AML-193 (cell line): ENCODE data around the gene ADD1.
"Not testable (repeated sequence)": the region's sequence is repeated elsewhere in the genome, so short reads cannot be mapped to it uniquely, and the experiment has no call there.

ENCODE experiments used
- DNase-seq, 2 experiments: peaks; one replicate each; lab custom pipeline; 2025; lab: John Stamatoyannopoulos, UW

ADD1 gene

DNA sequence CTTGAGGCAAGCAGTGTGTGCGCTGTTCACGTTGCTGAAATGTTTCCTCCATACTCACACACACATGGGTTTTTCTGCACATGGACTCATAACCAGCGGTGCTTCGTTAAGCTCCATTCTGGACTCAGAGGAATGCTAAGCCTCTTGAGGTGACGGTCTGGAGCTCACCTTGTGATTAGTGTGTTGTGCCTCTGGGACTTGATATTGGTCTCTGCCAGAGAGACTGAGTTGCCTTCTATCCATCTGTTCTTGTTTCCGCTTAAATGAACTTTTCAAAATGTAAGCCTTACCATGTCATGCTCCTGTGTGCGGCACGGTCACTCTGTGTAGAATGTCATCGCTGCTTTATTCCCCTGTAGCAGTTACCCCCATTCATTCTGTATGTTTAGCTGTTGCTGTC lies 42.5 kb downstream of the ADD1 start:
- no peak for DNase-seq

DNA sequence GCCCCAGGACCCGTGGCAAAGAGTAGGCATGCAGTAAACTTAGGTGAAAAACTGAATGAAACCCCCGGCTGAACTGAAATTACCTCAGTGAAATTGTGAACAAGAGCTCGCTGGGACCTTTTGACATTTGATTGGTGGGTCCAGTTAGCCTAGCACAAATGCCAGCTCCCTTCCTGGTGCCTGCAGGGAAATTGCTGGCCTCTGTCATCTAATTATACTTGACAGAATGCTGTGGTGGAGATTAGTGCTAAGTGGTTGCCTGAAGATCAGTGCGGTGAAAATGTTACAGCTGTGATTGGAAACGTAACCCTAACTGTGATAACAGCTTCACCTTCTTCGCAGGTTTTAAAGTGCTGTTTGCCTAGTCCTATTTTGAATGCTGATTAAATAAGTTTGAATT lies 43.0 kb downstream of the ADD1 start:
- DNase-seq, result no peak

DNA sequence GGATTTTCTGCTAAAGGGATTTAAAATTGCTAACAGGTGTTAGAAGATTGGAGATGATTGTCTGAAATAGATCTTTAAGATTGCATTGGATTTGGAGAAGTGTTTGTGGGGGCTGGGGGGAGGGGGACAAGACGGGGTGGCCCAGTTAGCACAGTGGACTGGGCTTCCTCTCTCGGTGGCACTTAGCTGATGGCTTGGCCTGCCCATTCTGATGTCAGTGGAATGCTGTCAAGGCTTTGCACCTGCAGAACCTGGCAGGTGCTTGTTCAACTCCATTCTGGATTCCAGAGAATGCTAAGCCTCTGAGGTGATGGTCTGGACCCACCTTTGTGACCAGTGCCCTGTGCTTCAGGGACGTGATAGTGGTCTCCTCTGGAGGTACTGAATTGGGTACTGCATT lies 43.7 kb downstream of the ADD1 start:
- DNase-seq, result no peak

DNA sequence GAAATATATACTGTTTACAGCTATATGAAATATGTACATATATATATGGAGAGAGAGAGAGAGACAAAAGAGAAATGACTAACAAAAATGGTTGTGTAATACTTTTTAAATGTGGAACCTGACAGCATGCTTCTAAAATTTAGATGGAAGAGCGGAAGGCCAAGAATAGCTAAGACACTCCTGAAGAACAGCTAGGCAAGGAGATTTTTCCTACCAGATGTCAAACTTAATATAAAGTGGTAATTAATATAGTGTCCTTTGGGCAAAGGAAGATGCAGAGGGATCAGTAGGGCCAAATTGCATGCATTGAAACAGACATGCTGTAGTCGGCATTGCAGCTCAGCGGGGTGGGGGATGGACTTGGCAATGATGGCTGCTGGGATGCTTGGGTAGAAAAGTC lies 45.2 kb downstream of the ADD1 start:
- peak; percentile 4 to 17 for DNase-seq

DNA sequence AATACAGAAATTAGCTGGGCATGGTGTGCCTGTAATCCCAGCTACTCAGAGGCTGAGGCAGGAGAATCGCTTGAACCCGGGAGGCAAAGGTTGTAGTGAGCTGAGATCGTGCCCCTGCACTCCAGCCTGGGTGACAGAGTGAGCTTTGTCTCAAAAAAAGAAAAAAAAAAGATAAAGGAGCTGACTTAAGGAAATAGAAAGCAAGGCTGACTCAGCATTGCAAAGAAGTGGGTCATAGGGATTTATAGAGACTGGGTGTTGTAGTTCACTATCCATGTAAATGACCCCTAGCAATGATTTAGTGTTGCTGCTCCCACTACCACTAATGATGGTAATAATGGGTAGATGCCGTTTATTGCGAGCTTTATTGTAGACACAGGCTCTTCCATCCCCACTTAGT lies 47.6 kb downstream of the ADD1 start:
- DNase-seq, result no peak

DNA sequence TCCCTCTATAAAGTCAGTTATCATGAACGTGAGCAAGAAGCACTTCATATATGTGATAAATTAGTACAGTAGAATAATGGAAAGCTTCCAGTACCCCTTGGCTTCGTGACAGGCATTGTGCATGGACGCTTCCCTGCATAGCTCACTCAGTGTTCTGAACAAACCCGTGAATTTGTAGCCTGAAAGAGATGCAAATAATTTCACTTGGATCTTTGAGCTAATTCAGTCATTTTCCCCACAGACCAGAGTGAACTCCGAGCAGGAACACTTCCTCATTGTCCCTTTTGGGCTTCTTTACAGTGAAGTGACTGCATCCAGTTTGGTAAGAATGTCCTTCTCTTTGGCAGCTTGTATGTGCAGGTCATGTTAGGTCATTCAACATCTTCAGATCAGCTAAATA lies 50.1 kb downstream of the ADD1 start:
- no peak for DNase-seq

DNA sequence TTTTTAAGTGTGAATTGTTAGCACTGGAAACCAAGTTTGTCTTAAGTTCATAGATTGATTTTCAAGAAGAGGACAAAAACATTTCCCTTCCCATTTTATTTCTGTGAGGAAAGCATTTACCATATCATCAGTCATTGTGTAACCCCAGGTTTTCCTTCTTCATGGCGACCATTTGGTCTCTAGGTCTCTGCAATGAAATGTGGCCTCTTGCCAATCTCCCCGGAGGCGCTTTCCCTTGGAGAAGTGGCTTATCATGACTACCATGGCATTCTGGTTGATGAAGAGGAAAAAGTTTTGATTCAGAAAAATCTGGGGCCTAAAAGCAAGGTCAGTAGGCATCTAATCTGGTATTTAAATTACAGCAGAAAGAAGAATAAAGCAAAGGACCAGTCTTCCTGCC lies 54.4 kb downstream of the ADD1 start:
- DNase-seq, result no peak

DNA sequence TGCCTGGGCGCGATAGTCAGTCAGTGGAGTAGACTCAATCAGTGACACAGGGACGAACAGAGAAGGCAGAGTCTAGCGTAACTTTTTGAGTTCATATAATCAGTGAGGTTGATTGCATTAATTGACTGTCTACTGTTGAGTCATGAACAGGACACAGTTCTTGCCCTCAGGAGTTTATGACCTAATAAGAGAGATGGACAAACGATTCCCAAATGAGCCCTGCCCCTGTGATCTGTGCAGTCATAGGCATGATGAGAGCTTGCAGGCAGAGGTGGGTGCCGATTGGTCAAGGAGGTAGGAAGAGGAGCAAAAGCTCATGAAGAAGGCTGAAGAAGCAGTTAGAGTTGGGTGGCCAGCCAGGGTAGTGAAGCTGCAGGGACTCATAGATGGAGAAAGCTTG lies 57.1 kb downstream of the ADD1 start:
- DNase-seq, result no peak

DNA sequence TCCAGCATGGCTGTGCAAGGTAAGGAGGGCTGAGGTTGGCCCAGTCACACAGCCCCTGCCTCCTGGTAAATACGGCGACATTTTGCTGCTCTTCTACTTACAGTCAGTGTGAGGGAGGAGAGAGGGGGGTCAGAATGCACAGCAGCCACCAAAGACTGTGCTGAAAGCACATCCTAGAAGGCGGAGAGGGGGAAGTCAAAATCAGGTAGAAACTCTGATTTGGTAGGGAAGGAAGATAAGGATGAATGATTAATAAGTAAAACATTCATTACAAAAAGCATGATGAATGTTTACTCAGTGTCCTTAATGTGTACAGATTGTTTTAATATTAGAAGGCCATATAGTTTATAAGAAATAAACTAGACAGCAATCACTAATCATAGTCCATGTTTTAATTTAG lies 57.5 kb downstream of the ADD1 start:
- no peak for DNase-seq

DNA sequence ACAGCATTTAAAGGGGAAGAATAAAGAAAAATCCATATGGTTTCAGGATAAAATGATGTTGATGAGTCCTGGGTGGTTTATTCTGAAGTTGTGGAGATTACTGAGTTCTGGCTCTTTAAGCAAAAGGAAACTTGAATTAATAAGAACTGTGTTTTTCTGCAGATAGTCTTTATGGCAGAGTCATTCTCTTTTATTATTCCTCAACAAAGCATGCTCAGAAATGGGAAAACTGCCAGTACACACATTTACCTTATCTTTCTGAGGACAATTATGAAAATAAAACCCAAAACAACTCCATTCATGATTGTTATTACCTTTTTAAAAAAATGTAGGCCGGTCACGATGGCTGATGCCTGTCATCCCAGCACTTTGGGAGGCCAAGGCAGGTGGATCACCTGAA lies 58.5 kb downstream of the ADD1 start:
- DNase-seq, result no peak

DNA sequence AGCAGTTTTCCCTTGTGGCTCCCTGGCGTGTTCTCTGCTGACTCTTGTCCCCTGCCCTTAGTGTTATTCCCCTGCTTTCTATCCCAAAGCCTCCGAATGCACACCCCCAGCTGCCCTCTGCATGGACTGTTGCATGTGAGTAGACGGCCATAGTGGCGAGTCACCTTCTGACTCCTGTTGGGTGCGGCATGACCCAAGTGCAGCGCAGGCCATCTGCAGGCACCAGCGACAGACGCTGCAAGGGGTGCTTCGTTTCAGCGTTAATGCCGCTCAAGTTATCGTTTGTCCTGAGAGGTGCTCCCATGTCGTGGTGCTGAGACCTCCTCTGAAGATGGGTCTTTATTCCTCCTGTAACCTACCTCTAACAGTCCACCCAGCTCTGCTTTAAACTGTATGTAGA lies 61.9 kb downstream of the ADD1 start:
- DNase-seq, result no peak

DNA sequence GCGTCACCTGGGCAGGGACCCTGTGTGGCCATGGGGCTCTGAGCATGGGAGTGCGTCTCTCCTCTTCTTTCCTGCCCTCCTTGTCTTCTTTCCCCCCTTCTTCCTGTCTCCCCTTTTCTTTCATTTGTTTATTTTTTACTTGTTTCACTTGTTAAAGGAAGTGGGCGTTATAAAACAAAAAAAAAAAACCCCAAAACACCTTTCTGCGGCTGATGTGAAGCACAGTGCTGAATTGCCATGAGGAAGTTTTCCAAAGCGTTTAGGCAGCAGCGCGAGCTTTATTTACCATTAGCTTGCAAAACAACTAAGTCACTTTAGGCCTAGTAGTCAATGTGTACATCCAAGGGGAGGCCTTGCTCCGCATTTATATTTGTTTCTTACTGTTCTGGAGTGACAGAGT lies 62.6 kb downstream of the ADD1 start:
- no peak for DNase-seq

DNA sequence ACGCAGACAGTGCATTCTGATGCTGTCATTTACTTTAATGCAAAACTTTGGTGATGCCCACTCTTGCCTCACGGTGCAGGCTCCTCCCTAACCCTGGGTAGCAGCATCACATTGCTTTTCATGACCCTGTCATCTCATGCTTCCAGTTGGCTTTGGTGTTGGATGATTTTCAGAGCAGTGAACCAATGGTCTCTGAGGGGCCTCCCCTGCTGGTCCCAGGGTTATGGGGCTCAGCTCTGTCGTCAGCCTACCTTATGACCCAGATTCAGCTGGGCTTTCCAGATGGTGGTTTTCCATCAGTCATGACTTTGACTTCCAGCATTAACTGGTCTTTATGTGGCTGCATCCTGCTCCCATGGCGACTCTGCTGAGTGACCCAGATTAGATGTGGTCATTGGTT lies 63.6 kb downstream of the ADD1 start:
- no peak for DNase-seq

DNA sequence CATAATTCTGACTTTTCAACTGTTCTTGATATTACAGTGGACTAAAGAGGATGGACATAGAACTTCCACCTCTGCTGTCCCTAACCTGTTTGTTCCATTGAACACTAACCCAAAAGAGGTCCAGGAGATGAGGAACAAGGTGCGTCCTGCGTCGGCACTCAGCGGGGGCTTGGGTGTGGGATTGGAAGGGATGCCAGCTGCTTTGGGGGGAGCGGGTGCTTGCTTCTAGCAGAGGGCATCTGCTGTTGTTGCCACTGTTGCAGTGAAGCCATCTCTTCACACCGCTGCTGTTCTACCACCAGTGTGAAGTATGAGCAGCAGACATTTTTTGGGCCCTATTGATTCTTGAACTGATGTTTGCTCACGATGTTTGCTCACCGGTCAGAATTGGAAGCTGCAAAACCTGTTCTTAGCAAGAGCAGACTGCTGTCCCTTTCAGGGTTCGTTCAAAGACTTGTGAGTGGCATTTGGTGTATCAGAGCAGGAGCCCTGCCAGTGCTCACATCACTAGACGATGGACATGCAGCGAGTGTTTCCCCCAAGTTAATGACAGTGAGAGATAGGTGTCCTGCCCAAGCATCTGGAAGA lies 64.2 kb downstream of the ADD1 start:
- no peak for DNase-seq

DNA sequence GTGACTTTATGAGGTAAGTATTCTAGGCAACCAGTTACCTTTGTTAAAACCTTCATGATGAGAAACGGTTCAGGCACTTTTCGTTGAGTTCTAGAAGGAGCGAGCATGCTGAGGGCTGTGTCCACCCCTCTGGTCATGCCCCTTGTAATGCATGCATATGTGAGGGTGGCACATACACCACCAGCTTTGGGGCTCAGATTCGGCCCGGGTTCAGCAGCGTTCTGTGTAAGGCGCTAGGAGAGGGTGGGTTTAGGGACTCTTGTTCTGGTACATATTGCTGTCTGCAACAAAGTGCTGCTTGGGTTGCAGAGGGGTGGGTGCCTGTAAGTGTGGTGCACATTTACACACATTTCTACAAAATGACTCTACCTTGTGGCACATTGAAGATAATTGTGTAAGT lies 65.0 kb downstream of the ADD1 start:
- no peak for DNase-seq

DNA sequence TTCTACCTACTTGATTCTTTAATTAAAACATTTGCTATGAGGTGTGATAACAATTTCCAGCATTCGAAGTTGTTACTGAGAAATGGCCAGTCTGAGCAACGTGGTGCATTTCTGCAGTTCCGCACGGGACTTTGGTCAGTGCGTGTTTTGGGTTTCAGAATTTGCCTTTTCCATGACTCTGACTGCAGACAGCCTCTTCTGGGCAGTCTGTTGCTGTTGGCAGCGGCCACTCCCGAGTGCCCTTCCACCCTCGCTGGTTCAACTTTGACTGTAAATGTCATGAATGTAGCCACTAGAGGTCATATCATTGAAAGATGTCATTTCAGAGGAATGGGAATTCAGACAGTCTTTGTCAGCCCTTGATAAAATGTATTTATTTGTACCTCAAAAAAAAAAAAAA lies 65.9 kb downstream of the ADD1 start:
- DNase-seq, result no peak

DNA sequence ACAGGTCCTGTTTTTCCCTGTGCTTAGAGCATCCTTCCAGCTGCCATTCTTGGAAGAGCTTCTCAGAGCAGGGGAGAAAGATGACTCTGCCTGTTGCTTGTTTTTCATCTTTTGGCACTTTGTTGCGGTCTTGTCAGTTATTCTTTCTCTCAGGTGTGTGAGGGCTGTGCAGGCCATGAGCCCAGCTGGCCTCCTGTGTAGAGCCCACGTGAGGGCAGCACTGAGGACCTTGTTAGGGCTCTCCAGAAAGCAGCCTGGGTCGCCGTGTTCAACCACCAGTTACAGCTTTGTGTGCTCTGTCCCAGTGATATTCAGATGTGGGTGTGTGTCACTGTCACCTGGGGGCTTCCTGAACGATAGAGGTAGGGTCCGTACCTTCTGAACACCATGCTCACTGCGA lies 66.8 kb downstream of the ADD1 start:
- no peak for DNase-seq

DNA sequence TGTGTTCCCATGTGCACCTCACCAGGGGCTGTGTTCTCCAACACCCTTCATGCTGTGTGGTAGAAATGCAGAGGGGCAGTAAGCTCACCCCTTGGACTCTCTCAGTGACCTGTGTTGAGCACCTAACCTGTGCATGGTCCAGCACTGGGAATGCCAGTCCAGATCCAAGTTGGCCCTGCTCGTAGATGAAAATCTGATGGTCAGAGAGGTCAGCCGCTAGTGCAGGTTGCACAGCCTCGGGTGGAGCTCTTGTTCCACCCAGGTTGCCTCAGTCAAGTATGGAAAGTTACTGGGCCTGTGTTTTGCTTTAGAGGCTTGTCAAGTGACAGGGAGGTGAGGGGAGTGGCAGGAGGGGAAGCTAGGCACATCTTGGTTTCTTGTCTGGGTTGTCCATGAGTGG lies 68.2 kb downstream of the ADD1 start:
- DNase-seq, result no peak

DNA sequence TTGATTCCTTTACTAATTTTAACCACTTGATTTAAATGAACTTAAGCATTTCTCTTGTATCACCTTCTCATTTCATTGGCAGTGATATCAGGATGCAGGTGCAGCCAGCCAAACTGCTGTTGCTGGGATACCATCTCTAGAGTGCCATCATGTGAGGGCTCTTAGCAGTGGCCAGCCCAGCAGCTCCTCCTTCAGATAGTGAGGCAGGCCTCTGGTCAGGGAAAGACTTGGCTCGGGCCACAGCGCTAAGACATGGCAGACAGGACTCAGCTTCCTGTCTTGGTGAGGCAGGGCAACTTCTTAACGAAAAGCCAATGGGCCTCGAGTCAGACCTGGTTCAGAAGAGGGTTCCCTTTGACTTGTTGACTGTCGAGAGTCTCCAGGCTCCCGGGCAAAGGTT lies 69.5 kb downstream of the ADD1 start:
- DNase-seq, result no peak

DNA sequence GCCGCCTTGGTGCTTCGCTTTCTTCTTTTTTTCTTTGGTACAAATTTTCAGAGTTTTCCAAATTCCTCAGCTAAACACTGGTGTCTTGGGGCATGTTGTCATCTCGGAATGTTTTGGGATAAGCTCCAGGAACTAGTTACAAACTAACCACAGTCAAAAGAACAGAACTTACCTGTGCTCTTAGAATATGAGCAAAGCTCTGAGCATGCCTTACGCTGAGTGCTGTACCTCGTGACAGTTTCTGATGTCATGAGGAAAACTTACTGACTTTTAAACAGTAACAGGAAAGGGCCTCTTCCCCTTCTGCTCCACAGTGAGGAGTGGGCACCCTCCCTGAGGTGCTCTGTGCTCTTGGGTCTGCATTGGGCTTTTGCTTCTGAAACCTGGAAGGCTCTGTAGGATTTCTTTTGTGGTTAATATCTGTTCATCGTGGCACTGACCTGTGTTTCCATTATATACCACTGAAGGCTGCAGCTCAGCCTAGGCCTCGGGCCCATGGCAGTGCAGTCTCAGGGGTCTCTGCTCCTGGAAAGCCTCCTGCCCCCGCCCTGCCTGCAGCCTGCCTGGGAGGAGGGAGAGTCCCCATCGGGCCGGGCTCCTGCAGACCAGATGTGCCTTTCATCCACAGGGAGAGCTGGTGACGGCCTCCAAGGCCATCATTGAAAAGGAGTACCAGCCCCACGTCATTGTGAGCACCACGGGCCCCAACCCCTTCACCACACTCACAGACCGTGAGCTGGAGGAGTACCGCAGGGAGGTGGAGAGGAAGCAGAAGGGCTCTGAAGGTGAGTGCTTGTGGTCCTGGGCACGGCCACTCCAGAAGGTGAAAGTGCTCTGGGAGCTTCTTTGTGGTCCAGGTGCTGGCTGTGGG lies 70.8 kb downstream of the ADD1 start:
- no peak for DNase-seq

DNA sequence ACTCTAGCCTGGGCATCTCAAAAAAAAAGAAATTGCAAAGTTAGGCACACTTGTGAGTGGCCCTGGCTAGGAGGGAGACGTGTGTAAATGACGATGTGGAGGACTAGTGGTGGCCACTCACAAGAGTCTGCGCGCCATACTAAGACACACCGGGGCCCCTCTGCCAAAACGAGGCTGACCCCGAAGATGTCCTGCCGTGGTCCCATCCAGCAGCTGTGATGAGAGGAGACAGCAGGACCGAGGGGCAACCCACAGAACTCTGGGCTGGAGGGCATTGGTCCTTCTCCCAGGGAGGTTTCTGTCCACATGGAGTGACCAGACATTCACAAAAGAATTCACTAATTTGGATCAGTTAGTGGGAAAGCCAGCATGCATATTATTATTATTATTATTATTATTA lies 72.1 kb downstream of the ADD1 start:
- no peak for DNase-seq

DNA sequence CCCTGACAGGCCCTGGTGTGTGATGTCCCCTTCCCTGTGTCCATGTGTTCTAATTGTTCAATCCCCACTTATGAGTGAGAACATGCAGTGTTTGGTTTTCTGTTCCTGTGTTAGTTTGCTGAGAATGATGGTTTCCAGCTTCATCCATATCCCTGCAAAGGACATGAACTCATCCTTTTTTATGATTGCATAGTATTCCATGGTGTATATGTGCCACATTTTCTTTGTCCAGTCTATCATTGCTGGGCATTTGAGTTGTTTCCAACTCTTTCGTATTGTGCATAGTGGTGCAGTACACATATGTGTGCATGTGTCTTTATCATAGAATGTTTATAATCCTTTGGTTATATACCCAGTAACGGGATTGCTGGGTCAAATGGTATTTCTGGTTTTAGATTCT lies 73.1 kb downstream of the ADD1 start:
- not testable (repeated sequence) for DNase-seq

DNA sequence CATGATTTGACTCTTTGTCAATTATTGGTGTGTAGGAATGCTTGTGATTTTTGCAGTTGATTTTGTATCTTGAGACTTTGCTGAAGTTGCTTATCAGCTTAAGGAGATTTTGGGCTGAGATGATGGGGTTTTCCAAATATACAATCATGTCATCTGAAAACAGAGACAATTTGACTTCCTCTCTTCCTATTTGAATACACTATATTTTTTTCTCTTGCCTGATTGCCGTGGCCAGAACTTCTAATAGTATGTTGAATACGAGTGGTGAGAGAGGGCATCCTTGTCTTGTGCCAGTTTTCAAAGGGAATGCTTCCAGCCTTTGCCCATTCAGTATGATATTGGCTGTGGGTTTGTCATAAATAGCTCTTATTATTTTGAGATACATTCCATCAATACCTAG lies 74.7 kb downstream of the ADD1 start:
- DNase-seq, result not testable (repeated sequence)

DNA sequence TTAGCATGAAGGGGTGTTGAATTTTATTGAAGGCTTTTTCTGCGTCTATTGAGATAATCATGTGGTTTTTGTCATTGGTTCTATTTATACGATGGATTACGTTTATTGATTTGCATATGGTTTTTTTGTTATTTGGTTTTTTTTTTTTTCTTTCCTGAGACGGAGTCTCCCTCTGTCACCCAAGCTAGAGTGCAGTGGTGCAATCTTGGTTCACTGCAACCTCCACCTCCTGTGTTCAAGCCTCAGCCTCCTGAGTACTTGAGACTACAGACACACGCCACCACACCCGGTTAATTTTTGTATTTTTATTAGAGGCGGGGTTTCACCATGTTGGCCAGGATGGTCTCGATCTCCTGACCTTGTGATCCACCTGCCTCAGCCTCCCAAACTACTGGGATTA lies 75.1 kb downstream of the ADD1 start:
- DNase-seq, result not testable (repeated sequence)
